ENCODE measurements around the gene AUTS2.
"Not testable (repeated sequence)": the region's sequence is repeated elsewhere in the genome, so short reads cannot be mapped to it uniquely, and the experiment has no call there.

The AUTS2 gene

GRCh38 chr7:70259502-70259901, 661.2 kb downstream of the AUTS2 start:
- DNase-seq (ENCODE audit: low spot score), result peak; percentile 61

GRCh38 chr7:70263471-70264255, 665.4 kb downstream of the AUTS2 start:
- DNase-seq (ENCODE audit: low spot score), result no peak

GRCh38 chr7:70266186-70266585, 667.9 kb downstream of the AUTS2 start:
- no peak for DNase-seq (ENCODE audit: low spot score)

GRCh38 chr7:70267381-70268120, 669.3 kb downstream of the AUTS2 start:
- DNase-seq (ENCODE audit: low spot score), result no peak

DNA sequence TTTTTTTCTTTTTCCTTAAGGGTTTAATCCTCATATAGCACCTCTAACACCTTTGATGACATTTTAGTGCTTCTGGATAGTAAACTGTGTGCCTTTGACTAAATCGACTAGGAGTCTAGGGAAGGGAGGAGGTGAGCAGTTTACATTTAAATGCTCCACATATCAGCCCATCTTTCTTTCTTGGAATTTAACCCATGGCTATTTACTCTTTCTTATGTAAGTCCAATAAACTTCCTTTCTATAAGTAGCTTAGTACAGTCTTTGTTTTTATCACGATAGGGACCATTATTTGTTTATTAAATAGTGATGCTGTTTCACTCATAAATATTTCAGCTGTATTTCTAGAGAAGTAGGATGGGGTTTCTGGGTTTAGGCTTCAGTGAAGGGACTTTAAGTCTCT, 669.9 kb downstream of the AUTS2 start:
- no peak for DNase-seq (ENCODE audit: low spot score)

GRCh38 chr7:70270149-70270548, 671.9 kb downstream of the AUTS2 start:
- no peak for DNase-seq (ENCODE audit: low spot score)

GRCh38 chr7:70271617-70272081, 673.4 kb downstream of the AUTS2 start:
- DNase-seq (ENCODE audit: low spot score), result peak; percentile 7

DNA sequence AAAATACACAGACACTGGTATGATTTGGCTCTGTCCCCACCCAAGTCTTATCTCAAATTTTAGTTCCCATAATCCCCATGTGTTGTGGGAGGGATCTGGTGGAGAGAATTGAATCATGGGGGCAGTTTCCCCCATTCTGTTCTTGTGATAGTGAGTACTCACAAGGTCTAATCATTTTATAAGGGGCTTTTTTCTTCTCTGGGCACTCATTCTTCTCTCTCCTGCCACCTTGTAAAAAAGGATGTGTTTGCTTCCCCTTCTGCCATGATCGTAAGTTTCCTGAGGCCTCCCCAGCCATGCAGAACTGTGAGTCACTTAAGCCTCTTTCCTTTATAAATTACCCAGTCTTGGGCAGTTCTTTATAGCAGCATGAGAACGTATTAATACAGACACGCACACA, 677.3 kb downstream of the AUTS2 start:
- DNase-seq (ENCODE audit: low spot score), result not testable (repeated sequence)

- no peak for DNase-seq (ENCODE audit: low spot score)
Measured at GRCh38 chr7:70285187-70285586, 686.9 kb downstream of the AUTS2 start.

DNA sequence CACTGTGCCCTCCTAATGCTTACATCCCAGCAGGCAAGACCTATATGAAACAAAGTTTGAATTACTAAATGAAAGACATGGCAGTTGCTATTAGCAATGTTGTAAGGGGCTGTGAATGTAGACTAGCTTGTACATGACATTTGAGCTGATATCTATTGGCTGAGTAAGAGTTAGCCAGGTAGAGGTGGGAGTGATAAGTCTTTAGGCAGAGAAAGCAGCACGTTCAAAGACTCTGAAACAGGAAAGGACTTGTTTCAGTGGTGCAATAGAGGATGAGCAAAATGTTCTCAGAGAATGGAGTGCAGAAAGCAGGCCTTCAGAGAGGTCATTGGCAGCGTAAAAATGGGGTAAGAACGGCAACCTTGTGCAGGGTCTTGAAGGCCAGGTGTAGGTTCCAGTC, 687.6 kb downstream of the AUTS2 start:
- no peak for DNase-seq (ENCODE audit: low spot score)

- DNase-seq (ENCODE audit: low spot score), result peak; percentile 72
Measured at GRCh38 chr7:70288781-70289456, 690.6 kb downstream of the AUTS2 start.

DNA sequence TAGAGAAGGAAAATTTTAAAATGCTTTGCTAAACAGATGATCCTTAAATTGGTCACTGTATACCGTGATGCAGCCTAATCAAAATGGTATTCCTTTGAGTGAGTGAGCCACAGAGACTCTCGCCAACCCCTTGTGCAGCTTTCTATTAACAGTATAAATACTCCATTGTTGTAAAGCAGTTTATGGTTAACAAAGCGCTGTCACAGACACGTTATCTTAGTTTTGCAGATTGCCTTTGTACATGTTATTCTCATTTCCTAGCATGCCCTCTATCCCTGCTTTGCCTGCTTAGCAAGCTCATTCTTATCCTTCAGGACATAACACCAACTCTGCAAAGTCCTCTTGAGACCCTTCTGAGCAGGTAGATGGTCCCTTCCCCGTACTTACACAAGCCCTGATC, 694.4 kb downstream of the AUTS2 start:
- DNase-seq (ENCODE audit: low spot score), result no peak

DNA sequence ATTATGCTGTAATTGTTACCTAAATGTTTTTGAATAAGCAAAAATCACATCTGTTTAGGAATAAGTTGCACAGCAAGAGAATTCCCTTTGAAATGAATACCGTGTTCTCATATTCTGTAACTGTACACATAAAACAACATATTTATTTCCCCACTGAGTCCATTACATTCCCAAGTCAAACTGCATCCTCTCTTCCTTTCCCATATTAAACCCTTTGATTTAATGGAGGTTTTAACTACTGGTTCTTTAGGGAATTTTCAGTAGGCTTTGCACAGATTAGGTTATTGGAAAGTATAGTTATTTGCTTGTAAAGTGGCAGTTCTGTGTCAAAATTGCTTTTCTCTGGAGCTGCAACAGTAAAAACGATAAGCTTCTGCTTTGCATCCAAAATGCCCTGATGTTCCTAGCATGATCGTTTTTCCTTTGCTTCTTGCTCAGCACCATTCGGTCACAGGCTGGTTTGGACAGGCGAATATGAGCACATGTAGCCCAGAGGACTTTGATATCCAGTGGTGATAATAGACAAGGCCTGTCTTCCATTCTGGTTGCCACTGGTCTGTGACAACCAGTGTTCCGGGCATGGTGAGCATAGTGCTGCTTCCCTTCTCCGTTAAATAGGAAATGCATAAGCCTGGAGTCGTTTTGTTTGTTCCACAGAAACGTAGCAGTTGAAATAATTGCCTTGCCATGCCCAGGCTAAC, 696.1 kb downstream of the AUTS2 start:
- no peak for DNase-seq (ENCODE audit: low spot score)

DNA sequence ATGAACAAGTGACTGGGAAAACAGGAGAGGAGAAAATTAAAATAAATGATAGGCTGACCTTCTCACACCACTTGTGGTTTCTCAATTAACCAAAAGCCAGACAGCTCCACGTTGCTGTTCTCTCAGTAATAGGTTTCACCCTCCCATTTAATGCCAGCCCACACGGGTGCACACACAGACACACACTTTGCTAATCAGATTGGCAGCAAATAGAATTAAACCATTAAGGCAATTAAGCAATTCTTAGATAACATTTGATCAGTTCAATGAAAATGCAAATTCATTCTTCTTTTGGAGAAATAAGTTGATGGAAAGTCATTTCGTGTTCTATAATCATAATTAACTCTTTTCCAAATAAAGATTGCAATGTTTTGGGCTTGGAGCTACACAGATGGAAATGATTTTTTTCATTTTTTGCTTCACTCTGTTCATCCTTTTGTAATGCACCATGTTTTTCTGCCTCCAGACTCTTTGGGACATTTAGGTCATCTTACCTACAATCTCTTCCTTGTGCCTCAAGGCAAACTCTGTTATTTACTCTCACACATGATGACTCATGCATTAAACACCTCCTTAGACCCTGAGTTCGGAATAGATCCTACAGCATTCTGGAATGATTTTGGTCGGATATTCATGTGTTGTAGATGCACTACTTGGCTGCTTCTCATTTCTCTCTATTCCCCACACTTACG, 700.7 kb downstream of the AUTS2 start:
- no peak for DNase-seq (ENCODE audit: low spot score)

DNA sequence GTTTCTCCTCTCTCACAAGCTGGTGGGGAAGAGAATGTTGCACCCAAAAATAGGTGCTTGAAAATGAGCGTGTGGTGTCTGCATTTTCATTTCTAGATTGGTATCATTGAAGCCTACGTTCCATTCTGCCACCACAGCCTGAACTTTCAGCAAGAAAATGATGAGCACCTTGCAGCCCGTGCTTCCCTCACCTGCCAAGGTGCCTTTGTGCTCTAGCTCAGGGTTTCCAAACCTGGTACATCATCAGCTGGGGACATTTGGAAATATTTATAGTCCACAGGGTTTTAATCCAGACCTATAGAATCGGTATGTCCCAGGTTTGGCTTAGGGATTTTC, 701.2 kb downstream of the AUTS2 start:
- no peak for DNase-seq (ENCODE audit: low spot score)

- DNase-seq (ENCODE audit: low spot score), result no peak
Measured at GRCh38 chr7:70301673-70302185, 703.5 kb downstream of the AUTS2 start.

DNA sequence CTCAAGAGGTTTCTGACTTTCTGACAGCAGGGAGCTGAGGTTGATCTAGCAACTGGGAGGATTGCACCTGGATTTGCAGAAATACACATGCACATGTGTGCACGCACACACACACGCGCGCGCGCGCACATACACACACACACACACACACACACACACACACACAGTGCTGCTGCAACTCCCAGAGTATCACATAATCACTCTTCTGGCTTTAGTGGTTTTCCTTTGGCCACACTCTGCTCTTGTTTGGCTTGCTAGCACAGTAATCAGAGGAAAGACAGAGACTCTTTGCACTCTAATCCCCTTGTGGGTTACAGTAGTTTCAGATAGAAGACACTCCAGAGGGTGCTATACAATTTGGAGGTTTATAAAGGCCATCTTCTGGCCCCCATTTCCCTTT, 705.0 kb downstream of the AUTS2 start:
- no peak for DNase-seq (ENCODE audit: low spot score)

GRCh38 chr7:70303780-70304179, 705.5 kb downstream of the AUTS2 start:
- DNase-seq (ENCODE audit: low spot score), result no peak

DNA sequence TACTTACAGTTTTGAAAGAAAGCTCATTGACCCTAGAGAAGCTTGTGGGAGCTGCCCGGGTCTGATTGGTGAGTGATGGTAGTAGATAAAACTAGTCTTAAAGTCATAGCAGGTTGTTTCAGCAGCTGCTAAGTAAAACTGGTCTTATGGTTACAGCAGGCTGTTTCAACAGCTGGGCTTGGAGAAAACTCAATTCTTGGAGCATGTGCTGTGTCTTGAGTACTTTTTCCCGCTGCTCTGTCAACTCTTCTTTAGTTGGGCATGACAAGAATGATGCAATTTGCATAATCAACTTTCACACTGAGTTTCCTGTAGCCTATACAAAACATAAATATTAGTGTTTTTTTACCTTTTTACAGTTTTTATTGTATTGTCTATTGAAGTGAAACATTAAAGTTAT, 707.9 kb downstream of the AUTS2 start:
- DNase-seq (ENCODE audit: low spot score), result no peak

DNA sequence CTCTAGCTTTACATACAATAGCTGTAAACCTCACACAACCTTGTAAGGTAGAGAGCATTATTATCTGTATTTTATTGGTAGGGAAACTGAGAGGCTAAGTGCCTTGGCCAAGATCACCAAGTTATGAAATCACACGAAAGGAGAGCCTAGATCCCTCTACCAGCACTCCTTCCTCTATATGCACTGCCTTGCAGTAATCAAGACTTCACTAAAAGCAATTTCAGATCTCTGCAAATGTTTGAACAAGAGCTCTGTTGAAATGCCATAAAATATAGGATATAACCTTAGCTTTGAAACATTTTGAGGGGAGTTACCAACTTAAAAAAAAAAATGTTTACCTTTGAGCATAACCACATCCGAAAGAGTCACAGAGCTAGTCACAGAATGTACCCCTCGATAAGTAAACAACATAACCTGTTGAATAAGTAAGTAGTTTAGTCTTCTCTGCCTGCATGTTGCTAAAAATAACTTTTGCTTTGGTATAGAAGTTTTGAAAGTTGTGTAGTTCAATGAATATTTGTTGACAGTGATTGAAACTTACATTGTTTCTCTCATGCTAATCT, 709.4 kb downstream of the AUTS2 start:
- DNase-seq (ENCODE audit: low spot score), result no peak

DNA sequence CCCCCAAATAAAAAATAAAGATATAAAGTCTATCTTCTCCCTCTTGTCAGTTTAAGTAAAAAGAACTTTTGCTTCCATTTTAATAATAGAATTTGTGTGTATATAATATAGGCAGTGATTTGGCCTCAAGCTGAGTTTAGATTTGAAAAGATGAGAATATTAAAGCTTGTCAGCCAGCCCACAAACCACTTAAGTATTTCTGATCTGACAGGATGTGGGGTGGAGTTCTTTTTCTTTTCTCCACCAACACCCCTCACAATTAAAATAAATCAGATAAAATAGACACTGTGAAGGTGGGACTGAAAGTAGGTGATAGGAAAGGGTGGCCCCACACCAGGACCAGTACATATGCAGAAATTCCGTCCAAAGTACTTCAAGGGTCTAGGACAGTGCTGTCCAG, 714.1 kb downstream of the AUTS2 start:
- DNase-seq (ENCODE audit: low spot score), result no peak
